Fibroblast of lung (primary cell): Measurements from ENCODE around the gene DPT.

Source experiments
- CTCF ChIP-seq, 2 donors: IDR thresholded peaks in 1 of 2; conservative IDR thresholded peaks in 1 of 2; 1 replicate in 1 of 2; 2 replicates in 1 of 2; pipeline ENCODE4 v1.5.1; 2011 to 2012; ENCODE audit warnings: low read length in 2 of 2, control low read depth in 1 of 2, inconsistent platforms in 1 of 2, low read depth in 1 of 2, mild to moderate bottlenecking in 1 of 2
- EZH2 ChIP-seq: IDR thresholded peaks from 2 replicates; pipeline ENCODE4 v1.5.1; 2012; ENCODE audit warnings: low read length, control low read depth, mild to moderate bottlenecking; ENCODE audit errors: missing control alignments

- TF ChIP-seq EZH2 (no peak), CTCF (conservative IDR thresholded peaks at IDR 0.05 in 1 of 2, IDR thresholded peaks at IDR 0.05 in 1 of 2; ENCODE audit: low read depth in 1 of 2, low read length in 2 of 2) (no peak)
These were observed 39.7 kb downstream of the DPT start for GRCh38 chr1:168689327-168689657.
